ENCODE measurements around the gene JAG2. TPM values are rescaled to one million over a fixed set of nuclear protein-coding genes. Genes with fewer than 3 reads are reported as not detected.

JAG2 gene
- total RNA-seq, 1 donor from 2014 or later, result 3.8 TPM

GRCh38 chr14:105139831-105140239 is 28.7 kb downstream of the JAG2 start:
- no peak overlapping the region for H3K4me3 Mint-ChIP-seq (ENCODE audit: low read depth)
- no peaks in the 10 kb centered on the region for H3K4me1 Mint-ChIP-seq (ENCODE audit: low read depth)
- DNase-seq (ENCODE audit: low spot score, unreplicated experiment), result no peak

DNA sequence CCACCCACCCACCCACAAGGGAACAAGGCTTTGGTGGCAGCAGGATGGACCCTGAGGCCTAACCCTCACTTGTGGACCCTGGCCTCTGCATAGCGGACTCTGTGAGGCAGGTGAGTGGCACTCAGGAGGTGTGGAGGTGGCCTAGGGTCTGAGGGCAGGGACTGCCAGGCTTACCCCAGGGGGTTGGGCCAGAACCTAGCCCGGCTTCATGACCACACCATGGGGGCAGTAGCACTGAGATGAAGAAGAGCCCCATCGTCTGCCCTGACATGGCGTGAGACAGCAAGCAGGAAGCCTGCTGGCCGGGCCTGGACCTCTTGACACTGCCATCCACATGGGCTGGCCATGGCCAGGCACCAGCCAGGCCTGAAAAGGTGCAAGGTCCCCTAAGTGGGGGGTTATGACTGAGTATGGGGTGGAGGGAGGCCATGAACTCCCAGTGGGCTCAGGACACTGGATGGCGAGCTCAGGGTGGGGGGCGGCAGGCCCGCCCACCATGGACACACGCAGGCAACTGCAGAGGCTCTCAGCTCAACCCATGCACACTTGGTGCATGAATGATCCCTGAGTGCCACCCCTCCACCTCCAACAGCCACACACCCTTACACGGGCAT is 29.3 kb downstream of the JAG2 start:
- Mint-ChIP-seq H3K4me3 (ENCODE audit: low read depth) (no peak overlapping the region), H3K36me3 (ENCODE audit: insufficient read depth) (peaks cover 5% of the 10 kb centered on the region), H3K27me3 (no peaks in the 10 kb centered on the region), H3K27ac (no peak overlapping the region), H3K9me3 (ENCODE audit: low read depth) (peaks cover 4% of the 10 kb centered on the region), H3K4me1 (ENCODE audit: low read depth) (no peaks in the 10 kb centered on the region)
- TF ChIP-seq, protein P1, sequence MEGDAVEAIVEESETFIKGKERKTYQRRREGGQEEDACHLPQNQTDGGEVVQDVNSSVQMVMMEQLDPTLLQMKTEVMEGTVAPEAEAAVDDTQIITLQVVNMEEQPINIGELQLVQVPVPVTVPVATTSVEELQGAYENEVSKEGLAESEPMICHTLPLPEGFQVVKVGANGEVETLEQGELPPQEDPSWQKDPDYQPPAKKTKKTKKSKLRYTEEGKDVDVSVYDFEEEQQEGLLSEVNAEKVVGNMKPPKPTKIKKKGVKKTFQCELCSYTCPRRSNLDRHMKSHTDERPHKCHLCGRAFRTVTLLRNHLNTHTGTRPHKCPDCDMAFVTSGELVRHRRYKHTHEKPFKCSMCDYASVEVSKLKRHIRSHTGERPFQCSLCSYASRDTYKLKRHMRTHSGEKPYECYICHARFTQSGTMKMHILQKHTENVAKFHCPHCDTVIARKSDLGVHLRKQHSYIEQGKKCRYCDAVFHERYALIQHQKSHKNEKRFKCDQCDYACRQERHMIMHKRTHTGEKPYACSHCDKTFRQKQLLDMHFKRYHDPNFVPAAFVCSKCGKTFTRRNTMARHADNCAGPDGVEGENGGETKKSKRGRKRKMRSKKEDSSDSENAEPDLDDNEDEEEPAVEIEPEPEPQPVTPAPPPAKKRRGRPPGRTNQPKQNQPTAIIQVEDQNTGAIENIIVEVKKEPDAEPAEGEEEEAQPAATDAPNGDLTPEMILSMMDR (IDR thresholded peaks at IDR 0.05; ENCODE audit: unreplicated experiment), result no peak
- no peak for DNase-seq (ENCODE audit: low spot score, unreplicated experiment)

More at GRCh38 chr14:105139831-105140239, 28.7 kb downstream of the JAG2 start:
- TF ChIP-seq, protein P1 (IDR thresholded peaks at IDR 0.05; ENCODE audit: unreplicated experiment), result no peak
- no peak overlapping the region for H3K27ac Mint-ChIP-seq
- peaks cover 5% of the 10 kb centered on the region for H3K36me3 Mint-ChIP-seq (ENCODE audit: insufficient read depth)
- no peaks in the 10 kb centered on the region for H3K27me3 Mint-ChIP-seq
- H3K9me3 Mint-ChIP-seq (ENCODE audit: low read depth), result peaks cover 4% of the 10 kb centered on the region

GRCh38 chr14:105138551-105139111 is 29.9 kb downstream of the JAG2 start:
- Mint-ChIP-seq H3K9me3 (ENCODE audit: low read depth) (peaks cover 4% of the 10 kb centered on the region), H3K36me3 (ENCODE audit: insufficient read depth) (peaks cover 5% of the 10 kb centered on the region), H3K4me1 (ENCODE audit: low read depth) (no peaks in the 10 kb centered on the region), H3K27me3 (no peaks in the 10 kb centered on the region), H3K4me3 (ENCODE audit: low read depth) (no peak overlapping the region), H3K27ac (no peak overlapping the region)
- TF ChIP-seq, protein P1 (IDR thresholded peaks at IDR 0.05; ENCODE audit: unreplicated experiment), result no peak
- no peak for DNase-seq (ENCODE audit: low spot score, unreplicated experiment)

GRCh38 chr14:105138021-105138541 is 30.5 kb downstream of the JAG2 start:
- Mint-ChIP-seq H3K9me3 (ENCODE audit: low read depth) (peaks cover 4% of the 10 kb centered on the region), H3K4me1 (ENCODE audit: low read depth) (peaks cover 3% of the 10 kb centered on the region), H3K27ac (no peak overlapping the region), H3K27me3 (no peaks in the 10 kb centered on the region), H3K36me3 (ENCODE audit: insufficient read depth) (peaks cover 5% of the 10 kb centered on the region), H3K4me3 (ENCODE audit: low read depth) (no peak overlapping the region)
- TF ChIP-seq, protein P1 (IDR thresholded peaks at IDR 0.05; ENCODE audit: unreplicated experiment), result no peak
- DNase-seq (ENCODE audit: low spot score, unreplicated experiment), result no peak

GRCh38 chr14:105137481-105138020 is 31.0 kb downstream of the JAG2 start:
- TF ChIP-seq, protein P1 (IDR thresholded peaks at IDR 0.05; ENCODE audit: unreplicated experiment), result no peak
- H3K27ac Mint-ChIP-seq, result no peak overlapping the region
- peaks cover 7% of the 10 kb centered on the region for H3K4me1 Mint-ChIP-seq (ENCODE audit: low read depth)
- DNase-seq (ENCODE audit: low spot score, unreplicated experiment), result no peak
- H3K9me3 Mint-ChIP-seq (ENCODE audit: low read depth), result peaks cover 7% of the 10 kb centered on the region
- no peak overlapping the region for H3K4me3 Mint-ChIP-seq (ENCODE audit: low read depth)
- H3K36me3 Mint-ChIP-seq (ENCODE audit: insufficient read depth), result peaks cover 7% of the 10 kb centered on the region
- H3K27me3 Mint-ChIP-seq, result no peaks in the 10 kb centered on the region
